ENCODE data around the gene APOBEC4. TPM values are rescaled to one million over a fixed set of nuclear protein-coding genes. Genes with fewer than 3 reads are reported as not detected.
"Not testable (repeated sequence)": the region's sequence is repeated elsewhere in the genome, so short reads cannot be mapped to it uniquely, and the experiment has no call there.

Gene APOBEC4
- total RNA-seq, 4 donors from 2014 or later, result not detected

GRCh38 chr1:183622013-183622412 lies 31.1 kb downstream of the APOBEC4 start:
- peaks cover 10 to 14% of the 10 kb centered on the region in 2 donors for H3K4me1 ChIP-seq
- no peaks in the 10 kb centered on the region for H3K27me3 ChIP-seq
- 81 to 84% methylated on average over 1 of the region's 1 CpG for WGBS, 2 donors
- TF ChIP-seq POLR2A (IDR thresholded peaks at IDR 0.05), result no peak
- no peak for TF ChIP-seq CTCF (IDR thresholded peaks at IDR 0.05)
- intact Hi-C loops (cut with DNase I), result loop anchor here (5.0 kb wide), 1 partner anchor 150 kb away; the partner anchor contains the start of gene SMG7
- no peak overlapping the region for H3K27ac ChIP-seq
- H3K36me3 ChIP-seq, result no peaks in the 10 kb centered on the region
- H3K4me3 ChIP-seq (replicated peaks in 1 of 3), result no peak overlapping the region
- H3K9me3 ChIP-seq, result no peaks in the 10 kb centered on the region
- no peak for DNase-seq

- no peaks in the 10 kb centered on the region for H3K27me3 ChIP-seq
- H3K4me3 ChIP-seq (replicated peaks in 1 of 3), result no peak overlapping the region
- no peaks in the 10 kb centered on the region for H3K4me1 ChIP-seq
- TF ChIP-seq CTCF (IDR thresholded peaks at IDR 0.05) (no peak), POLR2A (IDR thresholded peaks at IDR 0.05) (no peak)
- no peaks in the 10 kb centered on the region for H3K9me3 ChIP-seq
- H3K36me3 ChIP-seq, result no peaks in the 10 kb centered on the region
- WGBS, 2 donors, result 80 to 82% methylated on average over 2 of the region's 2 CpGs
- H3K27ac ChIP-seq, result no peak overlapping the region
- intact Hi-C loops (cut with DNase I), result loop anchor here (5.0 kb wide), 1 partner anchor 148 kb away; the partner anchor contains the start of gene SMG7
- DNase-seq, result no peak
These were observed 32.8 kb downstream of the APOBEC4 start for GRCh38 chr1:183620311-183620710.

- Histone ChIP-seq H3K4me3 (replicated peaks in 1 of 3) (no peak overlapping the region), H3K27ac (no peak overlapping the region), H3K9me3 (no peaks in the 10 kb centered on the region), H3K27me3 (no peaks in the 10 kb centered on the region), H3K4me1 (no peaks in the 10 kb centered on the region), H3K36me3 (no peaks in the 10 kb centered on the region)
- DNase-seq, result no peak
- intact Hi-C loops (cut with DNase I), result loop anchor here (5.0 kb wide), 1 partner anchor 147 kb away; the partner anchor contains the start of gene SMG7
- WGBS, 2 donors, result 89 to 97% methylated on average over 1 of the region's 1 CpG
- TF ChIP-seq POLR2A (IDR thresholded peaks at IDR 0.05) (no peak), CTCF (IDR thresholded peaks at IDR 0.05) (no peak)
These were observed 33.3 kb downstream of the APOBEC4 start for GRCh38 chr1:183619781-183620180.

GRCh38 chr1:183618202-183618601 lies 34.9 kb downstream of the APOBEC4 start:
- H3K4me3 ChIP-seq (replicated peaks in 1 of 3); intact Hi-C loops (cut with DNase I); H3K36me3 ChIP-seq; H3K27ac ChIP-seq; DNase-seq; H3K9me3 ChIP-seq; H3K4me1 ChIP-seq; H3K27me3 ChIP-seq: not testable (repeated sequence)
- 86 to 92% methylated on average over 5 of the region's 5 CpGs for WGBS, 2 donors

GRCh38 chr1:183612975-183613374 lies 40.1 kb downstream of the APOBEC4 start:
- WGBS, 2 donors, result 86 to 97% methylated on average over 3 of the region's 3 CpGs
- H3K27ac ChIP-seq; H3K36me3 ChIP-seq; H3K27me3 ChIP-seq; H3K9me3 ChIP-seq; H3K4me1 ChIP-seq; H3K4me3 ChIP-seq (replicated peaks in 1 of 3); intact Hi-C loops (cut with DNase I); DNase-seq: not testable (repeated sequence)

GRCh38 chr1:183612407-183612806 lies 40.7 kb downstream of the APOBEC4 start:
- intact Hi-C loops (cut with DNase I), result no loop called here
- Histone ChIP-seq H3K27me3 (no peaks in the 10 kb centered on the region), H3K4me1 (peaks cover 0 to 8% of the 10 kb centered on the region in 2 donors), H3K27ac (no peak overlapping the region), H3K36me3 (no peaks in the 10 kb centered on the region), H3K4me3 (replicated peaks in 1 of 3) (no peak overlapping the region), H3K9me3 (no peaks in the 10 kb centered on the region)
- no peak for DNase-seq
- WGBS, 2 donors, result 75 to 89% methylated on average over 3 of the region's 3 CpGs
- no peak for TF ChIP-seq POLR2A (IDR thresholded peaks at IDR 0.05)
- TF ChIP-seq CTCF (IDR thresholded peaks at IDR 0.05), result no peak

Measured in thyroid gland (tissue), 4 donors.